GM23338 (cell line): ENCODE measurements around the gene KCNH8. TPM values are rescaled to one million over a fixed set of nuclear protein-coding genes. Genes with fewer than 3 reads are reported as not detected.

Experiments used
- ATAC-seq: fragments of 200-7000 bp; cut with Tn5 transposase; 3 replicates; pipeline ENCODE4 v1.9.1; 2020
- DNase-seq: peaks from one replicate; pipeline ENCODE4 v3.0.0-alpha.2; 2015; ENCODE audit warnings: low spot score
- H2AFZ ChIP-seq: fragments of 200-600 bp; sonication (generic); 2 replicates; pipeline ENCODE4 v1.8.0; 2016; ENCODE audit warnings: antibody characterized with exemption, mild to moderate bottlenecking, moderate library complexity
- H3F3A ChIP-seq: fragments of 200-600 bp; sonication (generic); replicated peaks from 2 replicates; pipeline ENCODE4 v1.8.0; 2017; ENCODE audit warnings: antibody characterized with exemption, mixed run types, low read depth
- H3K27ac ChIP-seq: fragments of 200-600 bp; sonication (generic); 2 replicates; pipeline ENCODE4 v1.6.1; 2016; ENCODE audit warnings: low read depth
- H3K27me3 ChIP-seq: fragments of 200-600 bp; sonication (generic); 2 replicates; pipeline ENCODE4 v1.8.0; 2016; ENCODE audit warnings: mild to moderate bottlenecking, mixed run types, moderate library complexity; ENCODE audit not compliant: insufficient read depth
- H3K36me3 ChIP-seq: fragments of 200-600 bp; sonication (generic); 2 replicates; pipeline ENCODE4 v1.8.0; 2016; ENCODE audit warnings: mild to moderate bottlenecking; ENCODE audit not compliant: insufficient read depth
- H3K4me1 ChIP-seq: fragments of 200-600 bp; sonication (generic); 2 replicates; pipeline ENCODE4 v1.8.0; 2016; ENCODE audit warnings: mild to moderate bottlenecking, moderate library complexity; ENCODE audit not compliant: insufficient read depth
- H3K4me2 ChIP-seq: fragments of 200-600 bp; sonication (generic); 2 replicates; pipeline ENCODE4 v1.7.1; 2017; ENCODE audit warnings: mixed run types
- H3K4me3 ChIP-seq: fragments of 200-600 bp; sonication (generic); 2 replicates; pipeline ENCODE4 v1.6.1; 2016; ENCODE audit warnings: mixed run types
- H3K79me2 ChIP-seq: fragments of 200-600 bp; sonication (generic); replicated peaks from 2 replicates; pipeline ENCODE4 v1.8.0; 2017; ENCODE audit warnings: mild to moderate bottlenecking; ENCODE audit not compliant: insufficient read depth
- H3K9me2 ChIP-seq: fragments of 200-600 bp; sonication (generic); 2 replicates; pipeline ENCODE4 v1.8.0; 2017; ENCODE audit not compliant: insufficient read depth
- H4K20me1 ChIP-seq: fragments of 200-600 bp; sonication (generic); replicated peaks from 2 replicates; pipeline ENCODE4 v1.8.0; 2017; ENCODE audit warnings: mild to moderate bottlenecking; ENCODE audit not compliant: insufficient read depth
- H3K27ac Mint-ChIP-seq: 2 replicates; pipeline ENCODE4 v1.8.0; 2020; ENCODE audit warnings: inconsistent platforms, mild to moderate bottlenecking, moderate library complexity, mixed read lengths
- H3K27me3 Mint-ChIP-seq: 3 replicates; pipeline ENCODE4 v1.8.0; 2022; ENCODE audit warnings: low read depth, mild to moderate bottlenecking, moderate library complexity, mixed read lengths, inconsistent platforms; ENCODE audit not compliant: insufficient read depth, poor library complexity
- H3K36me3 Mint-ChIP-seq: 3 replicates; pipeline ENCODE4 v1.8.0; 2021; ENCODE audit warnings: low read depth, mild to moderate bottlenecking, inconsistent platforms, moderate library complexity, mixed read lengths
- H3K4me1 Mint-ChIP-seq: 3 replicates; pipeline ENCODE4 v1.8.0; 2020; ENCODE audit warnings: mild to moderate bottlenecking, inconsistent platforms, mixed read lengths
- H3K4me3 Mint-ChIP-seq: 3 replicates; pipeline ENCODE4 v1.8.0; 2021; ENCODE audit warnings: moderate library complexity, mild to moderate bottlenecking, inconsistent platforms, mixed read lengths
- H3K9me3 Mint-ChIP-seq: 3 replicates; pipeline ENCODE4 v1.8.0; 2020; ENCODE audit warnings: moderate library complexity, mild to moderate bottlenecking, inconsistent platforms, mixed read lengths
- CREB1 ChIP-seq: fragments of 250-450 bp; sonication (Bioruptor Pico); IDR thresholded peaks from 2 replicates; pipeline ENCODE4 v1.5.0; 2020; ENCODE audit warnings: low read depth, mild to moderate bottlenecking, moderate library complexity
- EZH2phosphoT487 ChIP-seq: fragments of 200-600 bp; sonication (generic); IDR thresholded peaks from one replicate; pipeline ENCODE4 v1.8.1; 2018; ENCODE audit warnings: antibody characterized with exemption; ENCODE audit not compliant: unreplicated experiment
- JUNB ChIP-seq: IDR thresholded peaks from one replicate; pipeline ENCODE4 v1.6.1; 2016; ENCODE audit warnings: antibody characterized with exemption; ENCODE audit not compliant: unreplicated experiment
- NANOG ChIP-seq: IDR thresholded peaks from 2 replicates; pipeline ENCODE4 v1.6.1; 2016; ENCODE audit warnings: antibody characterized with exemption, borderline replicate concordance
- POLR2AphosphoS5 ChIP-seq: IDR thresholded peaks from 2 replicates; pipeline ENCODE4 v1.6.1; 2016; ENCODE audit warnings: antibody characterized with exemption, low read depth
- REST ChIP-seq: IDR thresholded peaks from one replicate; pipeline ENCODE4 v1.6.1; 2018; ENCODE audit warnings: antibody characterized with exemption; ENCODE audit not compliant: unreplicated experiment
- STAT1 ChIP-seq: IDR thresholded peaks from one replicate; pipeline ENCODE4 v1.6.1; 2016; ENCODE audit warnings: antibody characterized with exemption; ENCODE audit not compliant: unreplicated experiment
- ZNF114 ChIP-seq: fragments of 250-450 bp; sonication (Bioruptor Pico); IDR thresholded peaks from 2 replicates; pipeline ENCODE4 v1.5.0; 2020; ENCODE audit warnings: mild to moderate bottlenecking, moderate library complexity
- ZNF331 ChIP-seq: fragments of 250-450 bp; sonication (Bioruptor Pico); IDR thresholded peaks from 2 replicates; pipeline ENCODE4 v1.5.0; 2020; ENCODE audit warnings: low read depth, mild to moderate bottlenecking, moderate library complexity
- polyA plus RNA-seq: library from polyadenylated mRNA; unstranded; fragments of >200 nt; fragmentation: Nextera tagmentation; extraction: Ambion mirVana; gene quantifications from 2 replicates; pipeline ENCODE4 v1.2.1, GENCODE V29; 2016
- total RNA-seq: library from RNA; depleted of rRNA; stranded (reverse); fragments of >200 nt; shearing (Covaris generic); gene quantifications from 2 replicates; pipeline ENCODE4 v1.2.3, GENCODE V29; 2014
- TF ChIP-seq, protein P1 (sequence below): fragments of 250-450 bp; sonication (Bioruptor Pico); IDR thresholded peaks from 2 replicates; pipeline ENCODE4 v1.5.0; 2020; ENCODE audit warnings: mild to moderate bottlenecking, moderate library complexity
- TF ChIP-seq, protein P2 (sequence below): IDR thresholded peaks from 2 replicates; pipeline ENCODE4 v1.6.1; 2016; ENCODE audit warnings: antibody characterized with exemption
- TF ChIP-seq, protein P3 (sequence below), 2 experiments: fragments of 200-600 bp in 1 of 2; sonication (generic) in 1 of 2; conservative IDR thresholded peaks; 2 replicates each; pipeline versions ENCODE4 v1.5.1 to v1.6.1; 2016 to 2017; ENCODE audit warnings: antibody characterized with exemption in 2 of 2, low read depth in 2 of 2, mild to moderate bottlenecking in 2 of 2, moderate library complexity in 1 of 2

Gene KCNH8
- total and polyA plus RNA-seq, 2 experiments from 2014 or later = 1.3 to 3.4 TPM

DNA sequence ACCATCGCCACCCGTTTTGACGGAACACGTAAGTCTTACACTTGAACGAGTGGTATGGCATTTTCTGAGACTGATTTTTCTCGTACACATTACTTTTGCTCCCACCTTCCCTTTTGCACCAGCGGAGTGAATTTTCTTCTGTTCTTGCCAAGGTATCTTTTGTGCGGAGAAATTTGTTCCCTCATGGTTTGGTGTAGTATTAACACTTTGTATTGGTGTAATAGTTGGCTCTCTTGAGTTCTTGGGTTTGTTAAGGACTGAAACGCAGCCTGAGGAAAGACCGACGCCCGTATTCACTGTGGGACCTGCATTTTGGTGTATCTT lies 420 bp downstream of the KCNH8 start:
- peaks cover 18% of the 10 kb centered on the region for H3K4me1 Mint-ChIP-seq
- peaks cover 20% of the 10 kb centered on the region; the same call in 1 of the 2 replicates for H3K79me2 ChIP-seq
- H3K27ac ChIP-seq = no peak overlapping the region
- DNase-seq (no peak), ATAC-seq (no peak)
- H3K4me2 ChIP-seq = peak overlapping the region; percentile 99
- H4K20me1 ChIP-seq = no peaks in the 10 kb centered on the region
- no peaks in the 10 kb centered on the region; the same call in 2 of the 3 replicates for H3K9me3 Mint-ChIP-seq
- no peaks in the 10 kb centered on the region for H3K36me3 ChIP-seq
- peaks cover 6% of the 10 kb centered on the region; the same call in 1 of the 2 replicates for H3K27me3 ChIP-seq
- no peaks in the 10 kb centered on the region for H3K27me3 Mint-ChIP-seq
- peak overlapping the region; percentile 95 for H2AFZ ChIP-seq
- H3K4me3 ChIP-seq = peak overlapping the region; percentile 90
- H3K4me1 ChIP-seq = peaks cover 13% of the 10 kb centered on the region
- peaks cover 2% of the 10 kb centered on the region; the same call in 2 of the 3 replicates for H3K36me3 Mint-ChIP-seq
- H3K9me2 ChIP-seq = no peaks in the 10 kb centered on the region; the same call in 1 of the 2 replicates
- H3K4me3 Mint-ChIP-seq = peak overlapping the region; percentile 82
- no peak overlapping the region for H3K27ac Mint-ChIP-seq
- H3F3A ChIP-seq = no peaks in the 10 kb centered on the region
- no peak for TF ChIP-seq REST
- TF ChIP-seq, protein P1, sequence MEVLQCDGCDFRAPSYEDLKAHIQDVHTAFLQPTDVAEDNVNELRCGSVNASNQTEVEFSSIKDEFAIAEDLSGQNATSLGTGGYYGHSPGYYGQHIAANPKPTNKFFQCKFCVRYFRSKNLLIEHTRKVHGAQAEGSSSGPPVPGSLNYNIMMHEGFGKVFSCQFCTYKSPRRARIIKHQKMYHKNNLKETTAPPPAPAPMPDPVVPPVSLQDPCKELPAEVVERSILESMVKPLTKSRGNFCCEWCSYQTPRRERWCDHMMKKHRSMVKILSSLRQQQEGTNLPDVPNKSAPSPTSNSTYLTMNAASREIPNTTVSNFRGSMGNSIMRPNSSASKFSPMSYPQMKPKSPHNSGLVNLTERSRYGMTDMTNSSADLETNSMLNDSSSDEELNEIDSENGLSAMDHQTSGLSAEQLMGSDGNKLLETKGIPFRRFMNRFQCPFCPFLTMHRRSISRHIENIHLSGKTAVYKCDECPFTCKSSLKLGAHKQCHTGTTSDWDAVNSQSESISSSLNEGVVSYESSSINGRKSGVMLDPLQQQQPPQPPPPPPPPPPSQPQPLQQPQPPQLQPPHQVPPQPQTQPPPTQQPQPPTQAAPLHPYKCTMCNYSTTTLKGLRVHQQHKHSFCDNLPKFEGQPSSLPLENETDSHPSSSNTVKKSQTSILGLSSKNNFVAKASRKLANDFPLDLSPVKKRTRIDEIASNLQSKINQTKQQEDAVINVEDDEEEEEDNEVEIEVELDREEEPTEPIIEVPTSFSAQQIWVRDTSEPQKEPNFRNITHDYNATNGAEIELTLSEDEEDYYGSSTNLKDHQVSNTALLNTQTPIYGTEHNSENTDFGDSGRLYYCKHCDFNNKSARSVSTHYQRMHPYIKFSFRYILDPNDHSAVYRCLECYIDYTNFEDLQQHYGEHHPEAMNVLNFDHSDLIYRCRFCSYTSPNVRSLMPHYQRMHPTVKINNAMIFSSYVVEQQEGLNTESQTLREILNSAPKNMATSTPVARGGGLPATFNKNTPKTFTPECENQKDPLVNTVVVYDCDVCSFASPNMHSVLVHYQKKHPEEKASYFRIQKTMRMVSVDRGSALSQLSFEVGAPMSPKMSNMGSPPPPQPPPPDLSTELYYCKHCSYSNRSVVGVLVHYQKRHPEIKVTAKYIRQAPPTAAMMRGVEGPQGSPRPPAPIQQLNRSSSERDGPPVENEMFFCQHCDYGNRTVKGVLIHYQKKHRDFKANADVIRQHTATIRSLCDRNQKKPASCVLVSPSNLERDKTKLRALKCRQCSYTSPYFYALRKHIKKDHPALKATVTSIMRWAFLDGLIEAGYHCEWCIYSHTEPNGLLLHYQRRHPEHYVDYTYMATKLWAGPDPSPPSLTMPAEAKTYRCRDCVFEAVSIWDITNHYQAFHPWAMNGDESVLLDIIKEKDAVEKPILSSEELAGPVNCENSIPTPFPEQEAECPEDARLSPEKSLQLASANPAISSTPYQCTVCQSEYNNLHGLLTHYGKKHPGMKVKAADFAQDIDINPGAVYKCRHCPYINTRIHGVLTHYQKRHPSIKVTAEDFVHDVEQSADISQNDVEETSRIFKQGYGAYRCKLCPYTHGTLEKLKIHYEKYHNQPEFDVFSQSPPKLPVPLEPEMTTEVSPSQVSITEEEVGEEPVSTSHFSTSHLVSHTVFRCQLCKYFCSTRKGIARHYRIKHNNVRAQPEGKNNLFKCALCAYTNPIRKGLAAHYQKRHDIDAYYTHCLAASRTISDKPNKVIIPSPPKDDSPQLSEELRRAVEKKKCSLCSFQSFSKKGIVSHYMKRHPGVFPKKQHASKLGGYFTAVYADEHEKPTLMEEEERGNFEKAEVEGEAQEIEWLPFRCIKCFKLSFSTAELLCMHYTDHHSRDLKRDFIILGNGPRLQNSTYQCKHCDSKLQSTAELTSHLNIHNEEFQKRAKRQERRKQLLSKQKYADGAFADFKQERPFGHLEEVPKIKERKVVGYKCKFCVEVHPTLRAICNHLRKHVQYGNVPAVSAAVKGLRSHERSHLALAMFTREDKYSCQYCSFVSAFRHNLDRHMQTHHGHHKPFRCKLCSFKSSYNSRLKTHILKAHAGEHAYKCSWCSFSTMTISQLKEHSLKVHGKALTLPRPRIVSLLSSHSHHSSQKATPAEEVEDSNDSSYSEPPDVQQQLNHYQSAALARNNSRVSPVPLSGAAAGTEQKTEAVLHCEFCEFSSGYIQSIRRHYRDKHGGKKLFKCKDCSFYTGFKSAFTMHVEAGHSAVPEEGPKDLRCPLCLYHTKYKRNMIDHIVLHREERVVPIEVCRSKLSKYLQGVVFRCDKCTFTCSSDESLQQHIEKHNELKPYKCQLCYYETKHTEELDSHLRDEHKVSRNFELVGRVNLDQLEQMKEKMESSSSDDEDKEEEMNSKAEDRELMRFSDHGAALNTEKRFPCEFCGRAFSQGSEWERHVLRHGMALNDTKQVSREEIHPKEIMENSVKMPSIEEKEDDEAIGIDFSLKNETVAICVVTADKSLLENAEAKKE (CRISPR knock-in tag) = no peak
- TF ChIP-seq ZNF331 (CRISPR knock-in tag) = no peak
- TF ChIP-seq, protein P2, sequence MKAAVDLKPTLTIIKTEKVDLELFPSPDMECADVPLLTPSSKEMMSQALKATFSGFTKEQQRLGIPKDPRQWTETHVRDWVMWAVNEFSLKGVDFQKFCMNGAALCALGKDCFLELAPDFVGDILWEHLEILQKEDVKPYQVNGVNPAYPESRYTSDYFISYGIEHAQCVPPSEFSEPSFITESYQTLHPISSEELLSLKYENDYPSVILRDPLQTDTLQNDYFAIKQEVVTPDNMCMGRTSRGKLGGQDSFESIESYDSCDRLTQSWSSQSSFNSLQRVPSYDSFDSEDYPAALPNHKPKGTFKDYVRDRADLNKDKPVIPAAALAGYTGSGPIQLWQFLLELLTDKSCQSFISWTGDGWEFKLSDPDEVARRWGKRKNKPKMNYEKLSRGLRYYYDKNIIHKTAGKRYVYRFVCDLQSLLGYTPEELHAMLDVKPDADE = no peak
- no peak for TF ChIP-seq NANOG
- TF ChIP-seq POLR2AphosphoS5 = no peak
- no peak for TF ChIP-seq STAT1
- no peak for TF ChIP-seq JUNB
- TF ChIP-seq CREB1 = no peak
- no peak for TF ChIP-seq ZNF114 (CRISPR knock-in tag)
- TF ChIP-seq EZH2phosphoT487 = no peak
- TF ChIP-seq, protein P3, sequence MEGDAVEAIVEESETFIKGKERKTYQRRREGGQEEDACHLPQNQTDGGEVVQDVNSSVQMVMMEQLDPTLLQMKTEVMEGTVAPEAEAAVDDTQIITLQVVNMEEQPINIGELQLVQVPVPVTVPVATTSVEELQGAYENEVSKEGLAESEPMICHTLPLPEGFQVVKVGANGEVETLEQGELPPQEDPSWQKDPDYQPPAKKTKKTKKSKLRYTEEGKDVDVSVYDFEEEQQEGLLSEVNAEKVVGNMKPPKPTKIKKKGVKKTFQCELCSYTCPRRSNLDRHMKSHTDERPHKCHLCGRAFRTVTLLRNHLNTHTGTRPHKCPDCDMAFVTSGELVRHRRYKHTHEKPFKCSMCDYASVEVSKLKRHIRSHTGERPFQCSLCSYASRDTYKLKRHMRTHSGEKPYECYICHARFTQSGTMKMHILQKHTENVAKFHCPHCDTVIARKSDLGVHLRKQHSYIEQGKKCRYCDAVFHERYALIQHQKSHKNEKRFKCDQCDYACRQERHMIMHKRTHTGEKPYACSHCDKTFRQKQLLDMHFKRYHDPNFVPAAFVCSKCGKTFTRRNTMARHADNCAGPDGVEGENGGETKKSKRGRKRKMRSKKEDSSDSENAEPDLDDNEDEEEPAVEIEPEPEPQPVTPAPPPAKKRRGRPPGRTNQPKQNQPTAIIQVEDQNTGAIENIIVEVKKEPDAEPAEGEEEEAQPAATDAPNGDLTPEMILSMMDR (conservative IDR thresholded peaks at IDR 0.05; ENCODE audit: low read depth in 2 of 2) = no peak
